CD1c-positive myeloid dendritic cell (primary cell): ENCODE data around the gene MTPN.

Experiments used
- DNase-seq: peaks from one replicate; pipeline ENCODE4 v3.0.0-alpha.2; 2016; ENCODE audit errors: extremely low spot score

The MTPN gene

GRCh38 chr7:135957627-135958026 is 19.5 kb downstream of the MTPN start:
- DNase-seq: no peak

- no peak for DNase-seq
Observed at GRCh38 chr7:135956393-135956792, 20.8 kb downstream of the MTPN start.

GRCh38 chr7:135950972-135951371 is 26.2 kb downstream of the MTPN start:
- DNase-seq: no peak

GRCh38 chr7:135950429-135950828 is 26.7 kb downstream of the MTPN start:
- DNase-seq: no peak

- DNase-seq: no peak
Observed at GRCh38 chr7:135946289-135947055, 30.7 kb downstream of the MTPN start.

- DNase-seq: no peak
Observed at GRCh38 chr7:135944753-135945152, 32.4 kb downstream of the MTPN start.

GRCh38 chr7:135943134-135943879 is 33.9 kb downstream of the MTPN start:
- DNase-seq: no peak

GRCh38 chr7:135942614-135943013 is 34.5 kb downstream of the MTPN start:
- DNase-seq: peak; percentile 52

- DNase-seq: no peak
Observed at GRCh38 chr7:135940077-135941075, 36.8 kb downstream of the MTPN start.

GRCh38 chr7:135939261-135939812 is 37.8 kb downstream of the MTPN start:
- no peak for DNase-seq

GRCh38 chr7:135938563-135938962 is 38.6 kb downstream of the MTPN start:
- no peak for DNase-seq

- no peak for DNase-seq
Observed at GRCh38 chr7:135938086-135938485, 39.1 kb downstream of the MTPN start.

- no peak for DNase-seq
Observed at GRCh38 chr7:135936497-135937217, 40.5 kb downstream of the MTPN start.

- DNase-seq: no peak
Observed at GRCh38 chr7:135934651-135935050, 42.5 kb downstream of the MTPN start.

- no peak for DNase-seq
Observed at GRCh38 chr7:135933509-135934188, 43.5 kb downstream of the MTPN start.

GRCh38 chr7:135932131-135932530 is 45.0 kb downstream of the MTPN start:
- DNase-seq: no peak

GRCh38 chr7:135930565-135931461 is 46.3 kb downstream of the MTPN start:
- DNase-seq: peak; percentile 48

GRCh38 chr7:135929722-135930141 is 47.4 kb downstream of the MTPN start:
- DNase-seq: no peak

GRCh38 chr7:135929249-135929648 is 47.9 kb downstream of the MTPN start:
- DNase-seq: no peak
